ENCODE results near the gene MARCHF3.
"Not testable (repeated sequence)": the region's sequence is repeated elsewhere in the genome, so short reads cannot be mapped to it uniquely, and the experiment has no call there.

MARCHF3 gene

DNA sequence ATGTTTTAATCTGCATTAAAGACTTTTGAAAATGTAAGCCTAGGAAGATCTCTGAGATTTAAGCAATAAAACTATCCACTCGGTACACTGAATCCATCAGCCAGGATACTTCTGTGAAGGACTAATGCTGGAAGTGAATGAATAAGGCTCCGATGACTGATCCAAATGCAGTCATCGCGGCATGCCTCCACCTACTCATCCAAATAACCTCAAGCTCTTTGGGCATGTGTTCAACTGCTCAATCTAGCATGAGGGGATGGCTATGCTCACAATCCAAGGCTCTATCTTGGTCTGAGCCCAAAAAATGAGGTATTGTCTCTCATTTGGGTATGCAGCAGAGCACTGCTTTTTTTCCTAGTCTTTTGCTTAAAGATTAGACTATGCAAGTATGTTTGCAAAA is 19.2 kb downstream of the MARCHF3 start:
- no peak for DNase-seq

DNA sequence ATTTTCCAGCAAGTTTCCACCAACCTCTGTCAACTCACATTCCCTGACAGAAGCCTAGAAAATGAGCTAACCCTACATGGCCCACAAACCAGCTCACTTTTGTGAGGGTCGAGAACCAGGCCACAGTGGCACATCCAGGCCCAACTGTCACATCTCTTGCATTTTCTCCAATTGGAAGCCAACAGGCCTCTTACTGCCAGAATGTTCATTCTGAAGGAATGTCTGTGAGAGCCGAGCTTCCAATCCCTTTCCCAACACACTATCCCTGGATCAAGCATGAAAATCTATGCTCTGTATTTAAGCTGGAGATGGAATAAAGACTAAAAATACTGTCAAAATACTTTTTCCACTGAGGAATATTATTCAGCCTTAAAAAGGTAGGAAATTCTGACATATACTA is 20.0 kb downstream of the MARCHF3 start:
- DNase-seq, result no peak

DNA sequence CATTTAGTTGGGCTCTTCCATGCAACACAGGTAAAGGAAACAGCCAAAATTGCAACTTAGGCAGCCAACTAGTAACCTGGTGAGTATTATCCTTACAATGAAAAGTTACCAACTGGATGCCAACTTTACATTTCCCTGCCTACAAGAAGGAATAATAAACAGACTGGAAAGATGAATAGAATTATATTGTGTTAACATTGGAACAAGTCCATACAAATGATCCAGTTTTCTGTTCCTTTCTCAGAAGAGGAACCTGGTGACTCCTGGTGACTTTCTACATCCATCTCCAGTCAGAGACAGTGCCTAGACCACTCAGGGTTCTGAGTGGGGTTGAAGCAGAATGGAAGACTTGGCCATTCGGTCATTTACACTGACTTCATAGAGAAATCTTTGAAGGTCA is 20.6 kb downstream of the MARCHF3 start:
- DNase-seq, result no peak

DNA sequence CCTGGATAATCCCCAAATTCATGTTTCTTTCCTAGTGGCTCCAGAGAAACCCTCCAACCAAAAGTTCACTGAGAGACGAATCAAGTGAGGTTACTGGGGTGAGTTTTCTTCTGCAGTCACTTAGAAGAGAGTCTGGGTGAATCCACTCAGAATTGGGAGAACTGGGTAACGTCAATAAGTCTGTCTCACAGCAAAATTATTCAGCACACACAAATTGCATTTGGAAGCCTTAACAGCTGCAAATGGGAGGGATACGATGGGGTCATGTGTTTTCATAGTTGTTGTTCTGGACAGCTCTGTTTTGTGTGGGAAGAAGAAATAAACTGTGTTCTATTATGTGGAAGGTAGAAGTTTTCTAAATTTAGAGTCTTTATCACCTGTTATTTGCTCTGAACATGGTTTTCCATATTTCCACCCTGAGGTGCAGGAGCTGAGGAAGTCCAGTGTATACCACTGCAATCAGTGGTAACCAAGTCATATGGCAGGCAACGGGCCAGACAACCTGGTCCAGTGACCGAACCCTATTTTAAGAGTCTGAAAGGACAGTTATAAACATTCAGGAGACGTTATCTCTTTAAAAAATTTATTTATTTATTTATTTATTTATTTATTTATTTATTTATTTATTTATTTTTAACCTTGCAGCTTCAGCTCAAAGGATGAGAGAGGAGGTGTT is 21.9 kb downstream of the MARCHF3 start:
- DNase-seq, result no peak

DNA sequence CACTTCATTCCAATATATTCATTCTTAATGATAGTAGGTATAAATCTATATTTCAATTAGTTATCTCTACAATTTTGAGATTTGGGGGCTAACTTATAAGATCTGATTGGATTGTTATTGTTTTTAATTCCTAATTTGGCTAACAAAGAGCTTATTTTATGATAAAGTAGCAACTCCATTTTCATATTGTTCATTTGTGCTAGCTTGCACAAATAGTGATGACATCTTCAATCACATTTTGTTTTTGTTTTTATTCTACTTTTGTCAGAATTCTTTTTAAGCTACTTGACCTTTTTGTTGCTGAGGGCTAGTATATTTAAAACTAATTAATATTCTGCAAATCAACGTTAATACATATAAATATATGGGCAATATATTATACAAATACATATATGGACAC is 22.8 kb downstream of the MARCHF3 start:
- DNase-seq, result no peak

DNA sequence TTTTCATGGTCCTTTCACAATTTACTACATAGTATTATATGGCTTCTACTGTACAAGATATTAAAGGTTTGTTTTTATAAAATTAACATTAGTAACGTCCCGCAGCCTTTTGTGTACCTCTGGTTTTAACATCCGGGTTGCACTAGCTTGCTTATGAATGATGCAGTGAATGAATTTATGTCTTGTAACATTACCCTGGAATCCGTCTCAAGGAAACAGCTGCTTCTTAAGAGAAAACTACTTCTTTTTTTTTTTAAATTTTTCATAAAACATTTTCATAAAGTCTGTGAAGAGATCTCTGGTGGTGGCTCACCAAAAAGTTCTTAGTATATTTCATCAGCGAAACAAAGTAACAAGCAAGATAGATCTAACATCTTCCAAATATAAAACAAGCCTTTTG is 23.6 kb downstream of the MARCHF3 start:
- no peak for DNase-seq

DNA sequence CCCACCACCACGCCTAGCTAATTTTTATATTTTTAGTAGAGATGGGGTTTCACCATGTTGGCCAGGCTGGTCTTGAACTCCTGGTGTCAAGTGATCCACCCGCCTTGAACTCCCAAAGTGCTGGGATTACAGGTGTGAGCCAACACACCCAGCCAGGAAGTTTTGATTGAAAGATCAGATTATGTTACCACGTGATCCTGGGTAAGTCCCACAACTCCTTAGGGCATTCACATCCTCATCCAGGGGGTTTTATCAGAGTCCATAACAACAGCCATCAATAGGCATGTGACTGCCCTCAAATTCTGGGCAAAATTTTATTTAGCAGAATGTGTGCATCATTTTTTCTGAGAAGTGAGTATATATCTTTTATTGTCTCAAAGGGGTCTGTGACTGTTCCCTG is 25.1 kb downstream of the MARCHF3 start:
- not testable (repeated sequence) for DNase-seq

DNA sequence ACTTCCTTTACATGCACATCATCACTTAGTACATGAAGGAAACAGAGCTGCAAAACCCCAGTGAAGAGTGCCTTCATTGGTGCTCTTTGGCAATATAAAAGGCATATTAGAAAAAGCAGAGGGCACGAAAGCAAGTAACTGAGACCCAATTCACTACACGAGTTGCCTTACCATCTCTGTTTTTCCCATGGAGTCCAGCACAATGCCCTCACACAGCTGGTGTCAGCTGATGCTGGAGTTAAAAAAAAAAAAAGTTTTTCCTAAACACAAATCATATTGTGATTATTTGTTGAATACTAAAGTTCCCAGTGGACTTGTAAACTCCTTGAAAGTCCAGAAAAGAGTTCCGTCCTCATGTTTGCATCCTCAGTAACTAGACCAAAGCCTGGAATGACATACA is 25.6 kb downstream of the MARCHF3 start:
- no peak for DNase-seq

DNA sequence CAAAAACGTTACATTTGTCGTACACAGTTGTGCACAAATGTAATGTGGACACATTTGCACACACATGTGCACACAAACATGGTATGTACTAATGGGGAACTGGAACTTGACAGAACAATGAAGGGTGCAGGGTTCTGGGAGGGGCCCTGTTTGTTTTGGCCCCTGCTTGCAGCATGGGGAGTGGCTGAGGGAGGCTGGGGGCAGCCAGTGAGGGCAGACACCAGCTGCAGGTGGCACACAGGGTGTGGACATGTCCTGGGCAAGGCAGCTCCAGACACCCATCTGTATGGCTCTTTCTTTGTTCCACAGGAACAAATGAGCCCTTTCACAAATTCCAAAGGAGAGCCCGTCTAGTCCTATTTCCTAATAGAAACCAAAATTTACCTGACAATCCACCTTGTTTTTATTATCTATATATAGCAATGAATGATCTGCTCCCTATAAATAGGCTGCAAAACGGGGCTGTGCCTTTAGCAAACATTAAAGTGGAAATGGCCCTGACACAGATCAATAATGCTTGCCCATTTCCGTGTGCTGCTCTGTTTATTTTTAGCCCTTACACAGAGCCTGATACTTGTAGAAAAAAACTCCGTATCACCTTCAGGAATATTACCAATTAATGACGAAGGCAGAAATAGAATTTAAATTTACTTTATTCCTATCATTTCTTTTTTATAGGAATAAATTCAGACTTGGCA is 26.4 kb downstream of the MARCHF3 start:
- DNase-seq, result no peak

DNA sequence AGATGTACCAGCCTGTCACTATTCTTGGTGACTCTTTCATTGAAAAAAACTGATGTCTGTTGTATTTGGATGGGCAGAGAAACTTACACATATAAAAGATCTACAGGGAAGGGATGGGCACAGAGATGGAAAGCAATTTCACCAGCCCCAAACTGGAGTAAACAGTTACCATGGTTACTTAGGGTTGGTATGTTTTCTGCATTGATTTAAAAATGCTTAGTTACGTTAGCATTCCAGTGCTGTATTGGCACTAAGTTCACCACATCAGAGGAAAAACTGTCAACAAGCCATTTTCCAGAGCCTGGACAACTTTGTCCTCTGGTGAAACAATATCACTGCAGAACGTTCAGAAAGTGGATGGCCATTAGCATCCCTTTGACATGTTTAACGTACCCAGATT is 28.0 kb downstream of the MARCHF3 start:
- no peak for DNase-seq

DNA sequence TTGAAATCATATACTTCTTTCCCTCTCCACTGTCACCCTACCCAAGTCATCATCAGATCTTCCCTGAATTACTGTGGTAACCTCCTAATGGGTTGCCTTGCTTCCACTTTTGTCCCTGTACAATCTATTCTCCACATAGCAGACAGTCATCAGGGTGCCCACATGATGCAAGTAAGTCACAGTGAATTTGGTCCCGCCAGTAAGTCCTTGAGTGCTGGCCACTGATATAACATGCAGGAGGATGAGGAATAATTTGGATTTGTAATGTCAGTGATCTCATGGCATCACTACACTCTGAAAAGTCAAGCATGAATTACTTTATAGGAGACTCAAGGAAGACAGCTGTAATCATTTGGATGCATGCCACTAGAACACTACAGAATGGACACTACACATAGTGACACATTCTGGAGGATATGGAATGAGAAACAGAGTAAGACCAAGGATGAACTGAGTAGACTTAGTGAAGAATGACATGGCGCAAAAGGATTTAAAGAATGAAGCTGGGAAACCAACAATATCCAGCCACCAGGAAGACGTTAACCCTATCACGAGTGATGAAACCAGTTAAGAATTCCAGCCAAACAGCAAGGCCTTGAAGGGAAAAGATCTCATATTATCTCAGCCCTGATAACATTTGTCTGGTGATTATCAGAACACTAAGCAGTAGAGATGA is 28.6 kb downstream of the MARCHF3 start:
- DNase-seq, result no peak

DNA sequence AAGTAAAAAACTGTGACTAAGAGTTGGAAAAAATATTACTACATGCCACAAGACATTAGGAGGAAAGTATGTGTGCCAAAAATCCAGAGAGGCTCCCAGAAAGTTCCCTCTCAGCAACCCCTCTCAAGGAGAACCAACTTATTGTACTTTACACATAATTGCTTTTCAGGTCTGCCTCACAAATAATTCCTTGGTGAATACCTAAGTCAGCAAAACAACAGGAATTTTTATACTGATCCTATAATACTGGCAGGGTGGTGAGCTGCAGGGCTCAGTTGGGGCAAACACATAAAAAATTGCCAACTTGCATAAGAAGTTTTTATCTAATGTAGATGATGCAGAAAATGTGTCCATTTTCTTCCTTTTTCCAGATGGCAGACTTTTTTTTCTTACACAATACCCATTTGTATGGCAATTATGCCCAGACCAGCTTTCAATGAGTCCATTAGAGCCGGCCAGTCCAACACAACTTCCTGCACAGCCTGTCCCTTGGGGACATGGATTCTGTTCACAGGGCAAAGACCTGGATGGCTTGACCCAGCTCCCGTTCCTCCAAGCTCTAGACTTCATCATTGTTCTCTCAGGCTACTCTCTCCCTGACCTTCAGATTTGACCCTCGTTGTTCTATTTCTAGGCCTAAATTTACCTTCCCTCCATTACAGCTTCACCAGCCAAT is 31.3 kb downstream of the MARCHF3 start:
- DNase-seq, result no peak

DNA sequence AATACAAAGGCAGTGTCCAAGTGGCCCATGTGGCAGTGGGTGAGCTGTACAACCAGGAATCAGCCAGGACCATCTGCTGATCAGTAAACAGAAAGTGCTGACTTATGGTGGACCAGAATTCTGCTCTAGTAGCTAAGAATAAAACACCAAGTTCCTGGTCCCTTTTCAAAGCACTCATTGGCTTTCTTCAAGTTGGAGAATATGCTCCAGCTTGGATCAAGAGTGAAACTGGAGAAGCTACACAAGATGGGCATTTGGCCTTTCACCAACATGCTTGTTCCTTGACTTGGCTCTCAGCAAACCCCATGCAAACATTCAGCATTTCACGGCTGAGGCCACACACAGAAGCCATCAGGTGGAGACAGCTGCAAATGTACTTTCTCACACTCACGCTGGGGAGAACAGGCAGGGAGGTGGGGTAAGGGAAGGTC is 32.1 kb downstream of the MARCHF3 start:
- peak; percentile 83 for DNase-seq

DNA sequence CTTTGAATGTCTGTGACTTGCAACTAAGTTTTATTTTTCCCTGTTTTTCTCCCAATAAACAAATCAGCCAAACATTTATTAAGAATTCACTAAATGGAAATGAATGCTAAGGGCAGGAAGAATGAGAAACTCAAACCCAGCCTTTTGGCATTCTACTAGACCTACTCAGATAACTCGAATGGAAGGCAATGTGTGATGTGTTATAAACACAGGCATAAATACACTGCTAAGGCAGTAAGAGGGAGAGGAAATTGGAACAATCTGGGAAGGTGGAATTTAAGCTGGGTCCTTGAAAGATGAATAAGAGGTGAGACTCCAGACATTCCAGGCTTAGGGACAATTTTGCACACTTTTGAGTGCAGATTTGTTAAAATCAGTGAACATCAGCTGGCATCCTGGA is 34.7 kb downstream of the MARCHF3 start:
- no peak for DNase-seq

DNA sequence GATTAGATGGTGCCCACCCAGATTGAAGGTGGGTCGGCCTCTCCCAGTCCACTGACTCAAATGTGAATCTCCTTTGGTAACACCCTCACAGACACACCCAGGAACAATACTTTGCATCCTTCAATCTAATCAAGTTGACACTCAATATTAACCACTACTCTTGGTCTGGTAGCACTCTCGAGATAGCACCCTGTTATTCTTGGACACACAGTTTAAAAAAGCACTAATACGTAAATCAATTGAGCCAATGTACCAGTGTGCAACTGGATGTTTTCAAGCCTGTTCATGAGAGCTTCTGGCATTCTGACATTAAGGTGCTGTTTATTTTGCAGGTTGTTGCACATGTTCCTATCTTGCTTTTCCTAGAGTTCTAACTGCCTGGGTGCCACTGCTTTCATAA is 35.3 kb downstream of the MARCHF3 start:
- DNase-seq, result no peak

DNA sequence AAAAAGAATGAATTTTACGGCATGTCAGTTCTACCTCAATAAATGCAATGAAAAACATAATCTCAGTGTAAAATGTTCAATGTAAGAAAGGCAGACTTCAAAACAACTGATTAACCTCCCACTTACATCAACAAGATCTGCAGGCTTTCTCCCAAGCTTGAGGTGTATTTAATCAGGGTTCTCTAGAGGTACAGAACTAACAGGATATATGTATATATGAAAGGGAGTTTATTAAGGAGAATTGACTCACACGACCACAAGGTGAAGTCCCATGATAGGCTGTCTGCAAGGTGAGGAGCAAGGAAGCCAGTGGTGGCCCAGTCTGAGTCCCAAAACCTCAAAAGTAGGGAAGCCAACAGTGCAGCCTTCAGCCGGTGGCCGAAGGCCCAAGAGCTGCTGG is 35.9 kb downstream of the MARCHF3 start:
- DNase-seq, result no peak

DNA sequence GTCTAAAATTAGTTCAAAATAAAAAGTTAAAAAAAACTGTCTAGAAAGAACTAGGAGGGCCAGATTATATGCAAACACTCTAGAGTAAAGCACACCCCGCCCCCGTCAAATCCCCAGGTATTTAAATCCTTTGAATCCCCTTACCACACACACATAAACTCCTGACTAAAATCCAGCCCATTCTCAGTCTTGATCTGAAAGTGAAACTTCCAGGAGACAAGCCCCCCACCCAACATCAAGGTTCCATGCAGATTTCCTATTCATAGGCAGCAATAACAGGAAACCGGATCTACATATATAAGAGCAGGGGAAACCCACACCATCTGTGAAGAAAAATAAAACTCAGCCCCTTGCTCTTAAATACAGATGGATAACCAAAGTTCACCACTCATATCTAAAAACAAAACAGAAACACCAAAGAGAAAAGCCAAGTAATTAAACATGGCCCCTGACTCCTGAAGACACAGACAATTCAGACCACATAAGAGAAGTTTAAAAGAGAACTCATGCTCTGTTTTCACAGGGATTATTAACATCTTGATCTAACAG is 42.3 kb downstream of the MARCHF3 start:
- no peak for DNase-seq

DNA sequence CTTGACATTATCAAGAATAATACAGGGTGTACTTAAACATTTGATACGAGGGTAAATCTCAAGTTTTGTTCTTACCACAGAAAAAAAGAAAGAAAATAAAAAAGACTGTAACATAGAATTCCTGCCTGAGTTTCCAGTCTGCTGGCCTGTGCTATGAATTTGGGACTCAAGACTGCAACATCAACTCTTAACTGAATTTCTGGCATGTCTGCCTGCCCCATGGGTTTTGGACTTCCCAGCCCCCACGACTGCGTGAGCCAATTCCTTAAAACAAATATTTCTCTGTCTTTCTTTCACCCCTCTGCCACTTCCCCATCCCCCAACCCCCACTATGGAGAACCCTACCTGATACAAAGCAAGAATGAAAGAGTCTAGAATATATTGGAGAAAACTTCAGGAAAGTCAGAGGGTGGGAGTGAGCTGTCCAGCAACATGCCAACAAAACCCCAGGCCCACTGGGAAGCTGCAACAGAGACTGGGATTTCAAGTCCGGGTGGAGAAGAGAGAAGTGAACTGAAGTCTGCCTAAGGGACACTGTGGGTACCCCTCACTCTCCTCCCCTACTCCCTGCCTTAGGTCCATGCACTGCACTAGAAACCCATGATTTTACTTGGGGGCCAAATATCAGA is 43.0 kb downstream of the MARCHF3 start:
- DNase-seq, result no peak

DNA sequence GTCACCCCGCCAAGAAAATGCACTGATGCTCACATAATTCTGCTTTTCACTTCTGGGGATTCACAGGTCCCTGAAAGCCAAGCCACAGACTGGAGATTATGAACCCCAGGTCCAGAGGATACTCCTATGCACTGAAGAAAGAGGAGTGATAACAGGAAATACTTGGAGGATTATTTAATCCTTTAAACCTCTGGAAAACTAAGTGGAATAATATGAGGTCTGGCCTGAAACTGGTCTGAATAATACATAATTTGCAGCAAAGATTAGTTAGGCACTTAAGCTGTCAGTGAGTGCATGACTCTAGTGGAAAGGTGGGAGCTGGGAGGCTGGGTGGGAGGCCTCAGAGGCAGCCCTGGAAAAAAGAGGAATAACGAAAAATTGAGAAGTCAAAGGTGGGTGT is 45.7 kb downstream of the MARCHF3 start:
- DNase-seq, result no peak

DNA sequence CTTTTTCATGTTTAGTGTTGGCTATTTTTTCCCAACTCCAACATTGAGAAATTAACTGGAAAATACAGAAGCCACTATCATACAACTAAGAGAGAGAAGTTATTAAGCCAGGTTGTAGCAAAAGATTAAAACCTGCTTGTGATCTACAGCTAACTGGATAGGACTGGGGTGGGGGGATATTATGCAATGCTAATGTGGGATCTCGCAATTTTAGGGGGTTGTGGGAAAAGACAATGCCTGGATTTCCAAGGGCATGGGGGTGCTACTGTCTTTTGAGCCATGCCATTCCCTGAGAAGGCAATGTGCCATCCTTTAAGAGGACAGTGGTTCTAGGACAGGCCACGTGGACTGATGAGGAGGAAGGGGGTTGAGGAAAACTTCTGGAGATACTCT is 46.5 kb downstream of the MARCHF3 start:
- DNase-seq, result no peak

DNA sequence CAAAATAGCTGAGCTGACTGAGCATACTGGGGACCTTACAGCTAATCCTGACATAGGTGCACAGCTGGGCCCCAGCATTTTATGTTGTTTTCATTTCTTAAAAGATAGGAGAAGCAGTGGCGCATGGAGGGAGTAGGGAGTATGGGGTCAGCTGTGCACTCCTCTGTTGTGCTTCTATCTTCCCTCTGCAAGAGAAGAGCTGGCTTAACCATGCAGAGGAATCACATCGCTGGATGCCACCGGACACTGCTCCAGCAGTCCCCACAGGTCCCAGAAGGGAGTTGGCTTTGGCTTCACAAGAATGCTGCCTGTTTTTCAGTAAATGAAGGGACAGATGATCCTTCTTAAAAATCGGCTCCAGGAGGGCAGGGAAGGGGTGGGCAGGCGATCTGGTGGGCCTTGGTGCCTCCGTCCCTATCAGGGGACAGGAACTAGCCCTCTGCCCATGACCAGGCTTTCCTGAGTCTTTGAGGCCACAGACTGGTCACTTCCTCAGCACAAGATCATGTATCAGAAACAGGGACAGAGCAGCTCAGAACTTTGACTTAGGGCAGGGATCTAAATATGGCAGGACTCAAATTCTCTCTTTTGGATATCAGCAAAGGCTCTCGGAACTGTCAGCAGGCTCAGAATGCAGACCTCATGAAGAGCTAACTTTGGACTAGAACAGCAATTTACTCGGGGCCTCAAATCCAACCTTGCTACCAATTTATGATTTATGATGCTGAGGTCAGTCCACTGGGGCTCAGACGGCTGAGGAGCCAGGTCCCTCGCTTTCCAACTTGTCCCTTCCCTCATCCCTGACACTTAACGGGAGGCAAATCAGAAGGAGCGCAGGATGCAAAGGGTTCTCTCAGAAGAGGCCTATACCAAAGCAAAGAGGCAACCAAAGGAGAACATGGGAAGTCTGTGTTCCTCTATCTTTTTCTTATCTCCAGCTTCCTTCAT is 47.2 kb downstream of the MARCHF3 start:
- DNase-seq, result no peak

DNA sequence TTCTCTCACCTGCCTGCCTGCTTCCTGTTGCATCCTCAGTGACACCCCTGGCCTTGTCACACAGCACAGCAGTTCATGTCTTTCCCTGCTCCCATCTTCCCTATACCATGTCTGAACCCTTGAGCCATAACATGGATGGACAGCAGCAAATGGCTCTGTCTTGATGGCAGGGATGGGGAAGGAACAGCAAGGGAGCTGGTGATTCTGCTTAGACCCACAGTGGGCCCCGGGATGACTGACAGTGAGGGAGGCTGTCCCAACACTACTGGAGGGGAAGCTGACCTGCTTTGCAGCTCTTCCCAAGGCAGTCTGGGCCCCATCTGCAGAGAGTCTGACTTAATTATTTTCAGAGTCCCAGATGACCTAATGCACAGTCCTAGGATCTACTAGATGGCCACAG is 48.2 kb downstream of the MARCHF3 start:
- no peak for DNase-seq
